ENCODE results near the gene PSTPIP1. TPM values are rescaled to one million over a fixed set of nuclear protein-coding genes. Genes with fewer than 3 reads are reported as not detected.

PSTPIP1 gene
- total RNA-seq, 1 donor from 2014 or later = 42.7 TPM

DNA sequence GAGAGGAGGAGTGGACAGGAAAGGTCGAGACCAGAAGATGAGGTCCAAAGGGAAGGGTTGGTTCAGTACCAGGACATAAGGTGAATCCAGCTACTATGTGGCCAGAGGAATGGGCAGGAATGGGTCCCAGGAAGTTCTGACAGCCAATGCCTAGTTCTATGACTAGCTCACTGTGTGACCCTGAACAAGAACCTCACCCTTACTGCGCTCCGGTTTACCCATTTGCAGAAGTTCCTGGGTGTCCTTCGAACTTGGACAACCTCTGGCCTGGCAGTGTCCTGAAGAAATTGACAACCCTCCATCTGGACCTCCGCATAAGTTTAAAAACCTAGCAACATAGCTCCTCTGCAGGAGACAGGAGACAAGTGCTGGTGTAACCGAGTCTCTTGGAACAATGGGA, 12.2 kb upstream of the PSTPIP1 start:
- ATAC-seq (ENCODE audit: low read depth) = no peak
- Mint-ChIP-seq H3K4me1 (peaks cover 2% of the 10 kb centered on the region), H3K9me3 (no peaks in the 10 kb centered on the region), H3K36me3 (ENCODE audit: low read depth) (no peaks in the 10 kb centered on the region), H3K4me3 (no peak overlapping the region), H3K27me3 (peaks cover 6% of the 10 kb centered on the region), H3K27ac (no peak overlapping the region)
- CTCF ChIA-PET = no interaction called here
- TF ChIP-seq, protein P1, sequence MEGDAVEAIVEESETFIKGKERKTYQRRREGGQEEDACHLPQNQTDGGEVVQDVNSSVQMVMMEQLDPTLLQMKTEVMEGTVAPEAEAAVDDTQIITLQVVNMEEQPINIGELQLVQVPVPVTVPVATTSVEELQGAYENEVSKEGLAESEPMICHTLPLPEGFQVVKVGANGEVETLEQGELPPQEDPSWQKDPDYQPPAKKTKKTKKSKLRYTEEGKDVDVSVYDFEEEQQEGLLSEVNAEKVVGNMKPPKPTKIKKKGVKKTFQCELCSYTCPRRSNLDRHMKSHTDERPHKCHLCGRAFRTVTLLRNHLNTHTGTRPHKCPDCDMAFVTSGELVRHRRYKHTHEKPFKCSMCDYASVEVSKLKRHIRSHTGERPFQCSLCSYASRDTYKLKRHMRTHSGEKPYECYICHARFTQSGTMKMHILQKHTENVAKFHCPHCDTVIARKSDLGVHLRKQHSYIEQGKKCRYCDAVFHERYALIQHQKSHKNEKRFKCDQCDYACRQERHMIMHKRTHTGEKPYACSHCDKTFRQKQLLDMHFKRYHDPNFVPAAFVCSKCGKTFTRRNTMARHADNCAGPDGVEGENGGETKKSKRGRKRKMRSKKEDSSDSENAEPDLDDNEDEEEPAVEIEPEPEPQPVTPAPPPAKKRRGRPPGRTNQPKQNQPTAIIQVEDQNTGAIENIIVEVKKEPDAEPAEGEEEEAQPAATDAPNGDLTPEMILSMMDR (IDR thresholded peaks at IDR 0.05) = no peak
- no peak for DNase-seq
- intact Hi-C loops (cut with micrococcal nuclease) = no loop called here
- POLR2A ChIA-PET = no interaction called here

DNA sequence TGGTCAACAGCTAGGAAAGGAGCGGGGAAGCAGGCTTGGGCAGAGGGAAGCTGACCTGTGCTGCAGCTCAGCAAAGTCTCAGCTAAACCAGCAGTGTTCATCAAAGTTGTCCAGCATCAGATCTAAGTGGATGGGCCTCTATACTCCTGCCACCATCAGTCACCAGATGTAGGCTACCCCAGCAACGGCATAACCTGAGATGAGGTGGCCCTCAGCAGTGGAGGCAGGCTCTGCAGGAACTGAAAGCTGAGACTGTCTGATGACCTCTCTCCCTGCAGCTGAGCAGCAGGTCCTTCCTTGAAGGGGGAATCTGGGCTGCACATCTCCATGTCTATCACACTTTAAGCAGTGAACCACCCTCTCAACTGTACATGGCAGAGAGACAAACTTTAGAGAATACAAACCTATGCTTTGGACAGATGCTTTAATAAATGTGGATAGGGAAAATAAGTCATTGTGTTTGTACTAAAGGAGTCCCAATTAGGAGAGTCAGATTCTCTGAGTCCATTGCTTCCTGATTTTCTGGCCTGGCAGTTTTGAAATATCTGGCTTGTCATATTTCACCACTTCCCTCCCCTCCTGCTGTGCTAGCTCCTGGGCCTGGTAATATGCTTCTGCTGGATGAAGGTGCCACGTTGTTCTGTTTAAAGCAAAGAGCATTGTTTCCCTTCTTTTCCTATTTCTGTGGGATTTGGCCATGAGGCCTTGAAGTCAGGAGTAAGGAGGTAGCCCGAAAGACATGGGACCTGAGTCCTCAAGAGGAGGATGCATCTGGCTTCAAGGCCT, 11.1 kb upstream of the PSTPIP1 start:
- Mint-ChIP-seq H3K27ac (no peak overlapping the region), H3K4me1 (peaks cover 12% of the 10 kb centered on the region), H3K27me3 (peaks cover 6% of the 10 kb centered on the region), H3K4me3 (no peak overlapping the region), H3K9me3 (no peaks in the 10 kb centered on the region), H3K36me3 (ENCODE audit: low read depth) (no peaks in the 10 kb centered on the region)
- ATAC-seq (ENCODE audit: low read depth) = no peak
- TF ChIP-seq, protein P1 (IDR thresholded peaks at IDR 0.05) = no peak
- POLR2A ChIA-PET = no interaction called here
- DNase-seq = no peak
- intact Hi-C loops (cut with micrococcal nuclease) = no loop called here
- CTCF ChIA-PET = no interaction called here

DNA sequence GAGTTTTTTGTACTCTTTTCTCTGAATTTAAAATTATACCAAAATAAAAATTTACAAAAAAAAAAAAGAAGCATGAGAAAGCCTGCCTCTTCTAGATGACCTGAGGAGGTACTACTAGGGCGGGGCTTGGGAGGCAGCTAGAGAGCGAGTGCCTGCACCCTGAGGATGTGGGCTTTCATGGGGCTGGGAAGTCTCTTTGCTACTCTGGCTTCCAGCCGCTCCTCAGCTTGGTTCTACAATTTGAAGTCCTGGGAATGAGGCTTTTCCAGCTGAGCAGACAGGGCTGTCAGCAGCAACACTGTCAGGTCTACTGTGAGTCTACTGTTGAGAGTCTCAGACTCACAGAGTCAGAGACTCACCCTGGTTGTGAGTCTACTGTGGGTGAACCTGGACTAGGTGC, 8.2 kb upstream of the PSTPIP1 start:
- Mint-ChIP-seq H3K4me1 (peaks cover 18% of the 10 kb centered on the region), H3K36me3 (ENCODE audit: low read depth) (no peaks in the 10 kb centered on the region), H3K27me3 (peaks cover 3% of the 10 kb centered on the region), H3K4me3 (no peak overlapping the region), H3K27ac (no peak overlapping the region), H3K9me3 (no peaks in the 10 kb centered on the region)
- ATAC-seq (ENCODE audit: low read depth) (no peak), DNase-seq (no peak)
- ChIA-PET CTCF (interaction anchor here (0.7 kb wide), 2 partner anchors 13 to 46 kb away, joined by 3 read pairs; no protein-coding TSS in a partner anchor), POLR2A (interaction anchor here (0.6 to 0.7 kb wide), 2 partner anchors 22 to 617 kb away, joined by 3 read pairs; no protein-coding TSS in a partner anchor)
- intact Hi-C loops (cut with micrococcal nuclease) = no loop called here
- TF ChIP-seq, protein P1 (IDR thresholded peaks at IDR 0.05) = no peak

DNA sequence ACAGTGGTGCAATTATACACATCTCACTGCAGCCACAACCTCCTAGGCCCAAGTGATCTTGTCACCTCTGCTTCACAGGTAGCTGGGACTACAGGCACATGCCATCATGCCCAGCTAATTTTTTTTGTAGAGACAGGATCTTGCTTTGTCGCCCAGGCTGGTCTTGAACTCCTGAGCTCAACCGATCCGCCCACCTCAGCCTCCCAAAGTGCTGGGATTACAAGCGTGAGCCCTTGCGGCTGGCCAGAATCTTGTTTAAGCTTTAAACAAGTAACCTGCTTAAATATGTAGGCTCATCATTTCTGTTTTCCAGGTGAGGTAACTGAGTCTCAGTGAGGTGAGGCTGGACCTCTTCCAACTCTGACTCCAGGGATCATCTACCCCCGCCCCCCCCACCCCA, 7.7 kb upstream of the PSTPIP1 start:
- Mint-ChIP-seq H3K9me3 (no peaks in the 10 kb centered on the region), H3K4me1 (peaks cover 18% of the 10 kb centered on the region), H3K36me3 (ENCODE audit: low read depth) (no peaks in the 10 kb centered on the region), H3K27ac (no peak overlapping the region), H3K4me3 (no peak overlapping the region), H3K27me3 (peaks cover 3% of the 10 kb centered on the region)
- ChIA-PET POLR2A (interaction anchor here (0.6 kb wide), 2 partner anchors 13 to 23 kb away, joined by 3 to 6 read pairs; no protein-coding TSS in a partner anchor), CTCF (interaction anchor here (0.7 kb wide), 1 partner anchor 14 kb away, joined by 3 read pairs; no protein-coding TSS in a partner anchor)
- TF ChIP-seq, protein P1 (IDR thresholded peaks at IDR 0.05) = no peak
- ATAC-seq (ENCODE audit: low read depth) (no peak), DNase-seq (no peak)
- intact Hi-C loops (cut with micrococcal nuclease) = no loop called here
